GM19025 (cell line): ENCODE measurements around the gene BCL2L15.
"Not testable (repeated sequence)": the region's sequence is repeated elsewhere in the genome, so short reads cannot be mapped to it uniquely, and the experiment has no call there.

ENCODE experiments used
- ATAC-seq: cut with Tn5 transposase; IDR thresholded peaks from one replicate; pipeline ENCODE4 v1.9.1; 2021; ENCODE audit warnings: mild to moderate bottlenecking, low read depth, moderate library complexity; ENCODE audit not compliant: unreplicated experiment

The BCL2L15 gene

DNA sequence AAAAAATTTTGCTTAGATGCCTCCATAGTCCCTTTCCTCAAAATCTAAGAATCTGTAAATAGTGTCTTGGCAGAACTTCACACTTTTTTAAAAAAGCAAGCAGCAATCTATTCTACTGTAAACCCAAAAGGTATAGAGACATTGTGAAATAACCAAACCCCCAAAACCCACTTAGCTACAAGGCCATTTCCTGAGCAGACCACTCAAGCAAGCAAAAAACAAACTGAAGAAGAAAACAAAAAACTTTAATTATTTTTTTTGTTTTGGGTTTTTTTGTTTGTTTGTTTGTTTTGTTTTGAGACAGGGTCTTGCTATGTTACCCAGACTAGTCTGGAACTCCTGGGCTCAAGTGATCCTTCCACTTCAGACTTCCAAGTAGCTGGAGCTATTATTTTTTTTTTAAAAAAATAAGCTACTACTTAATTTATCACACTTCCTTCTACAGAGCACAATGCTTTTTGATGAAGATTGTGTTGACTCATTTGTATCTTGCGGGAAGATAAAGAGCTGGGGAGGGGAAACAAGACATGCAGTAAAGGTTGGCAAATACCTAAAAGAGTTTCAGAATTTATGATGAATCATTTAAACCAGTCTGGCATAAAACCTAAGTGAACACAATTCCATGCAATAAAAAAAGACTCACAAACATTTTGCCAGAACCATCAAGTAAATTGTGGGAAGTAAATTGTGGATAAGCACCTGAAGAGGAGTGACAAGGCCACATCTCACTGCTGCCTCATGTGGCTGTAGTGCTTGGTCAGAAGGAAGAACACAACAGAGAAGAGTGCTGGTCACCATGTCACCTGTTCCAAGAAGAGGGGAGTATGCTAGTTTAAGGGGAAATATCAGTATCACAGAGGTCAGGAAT, 13.1 kb downstream of the BCL2L15 start:
- ATAC-seq, result no peak

DNA sequence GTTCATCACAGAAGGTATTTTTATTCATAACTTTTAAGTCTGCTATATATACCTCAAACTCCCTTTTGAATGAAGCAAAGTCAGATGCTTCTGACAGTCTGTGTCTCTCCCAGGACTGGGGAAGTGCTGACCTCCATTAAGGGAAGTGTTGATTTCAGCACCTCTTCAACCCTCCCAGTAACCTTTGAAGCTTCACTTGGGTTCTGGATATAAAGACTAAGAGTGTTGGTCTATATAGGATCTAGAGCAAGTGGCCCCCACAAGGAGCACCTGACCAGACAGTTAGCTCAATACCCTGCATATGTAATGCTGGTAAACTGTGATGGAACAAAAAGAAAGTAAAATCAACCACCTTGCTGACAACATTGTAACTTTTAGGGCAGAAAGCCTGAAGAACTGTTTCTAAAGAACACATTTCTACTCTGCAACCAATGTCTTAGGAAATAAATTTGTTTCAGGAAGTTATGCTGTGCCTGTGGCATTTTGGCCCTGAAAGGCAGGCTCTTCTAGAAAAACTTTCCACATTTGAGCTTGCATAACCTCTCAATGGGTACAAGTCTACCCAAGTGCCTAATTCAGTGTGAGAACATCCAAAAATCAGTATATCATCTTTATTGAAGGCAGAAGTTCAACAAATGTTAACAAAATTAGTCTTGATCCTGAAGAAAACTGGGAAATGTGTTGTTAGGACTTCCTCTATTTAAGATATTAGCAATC, 15.0 kb downstream of the BCL2L15 start:
- ATAC-seq, result no peak

DNA sequence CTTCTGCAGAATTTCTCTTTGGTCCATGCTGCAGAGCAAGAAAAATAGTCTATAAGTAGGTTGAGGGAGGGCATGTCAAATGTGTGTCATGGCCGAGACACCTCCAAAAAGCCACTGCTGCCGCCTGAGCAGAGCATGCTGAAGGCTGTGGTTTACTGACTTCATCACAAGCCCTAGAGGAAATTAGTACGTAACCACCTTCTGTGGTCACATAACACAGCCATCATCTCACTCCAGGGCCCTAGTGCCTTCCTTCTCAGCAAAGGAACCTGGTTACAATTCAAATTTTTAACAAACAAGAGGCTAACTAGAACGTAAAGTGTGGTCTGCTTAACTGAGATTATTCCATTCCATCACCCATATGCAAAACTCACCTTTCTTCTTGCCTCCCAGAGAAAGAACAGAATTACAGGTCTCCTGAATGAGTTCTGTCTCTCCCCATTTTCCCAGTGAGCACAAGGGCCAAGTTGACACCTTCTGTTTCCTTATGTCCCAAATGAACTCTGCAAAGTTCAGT, 15.7 kb downstream of the BCL2L15 start, which contains the start of gene PTPN22:
TSS of gene PTPN22 (minus strand) at position 116 of the 517 bp plus-strand sequence.
- peak; percentile 89 for ATAC-seq

DNA sequence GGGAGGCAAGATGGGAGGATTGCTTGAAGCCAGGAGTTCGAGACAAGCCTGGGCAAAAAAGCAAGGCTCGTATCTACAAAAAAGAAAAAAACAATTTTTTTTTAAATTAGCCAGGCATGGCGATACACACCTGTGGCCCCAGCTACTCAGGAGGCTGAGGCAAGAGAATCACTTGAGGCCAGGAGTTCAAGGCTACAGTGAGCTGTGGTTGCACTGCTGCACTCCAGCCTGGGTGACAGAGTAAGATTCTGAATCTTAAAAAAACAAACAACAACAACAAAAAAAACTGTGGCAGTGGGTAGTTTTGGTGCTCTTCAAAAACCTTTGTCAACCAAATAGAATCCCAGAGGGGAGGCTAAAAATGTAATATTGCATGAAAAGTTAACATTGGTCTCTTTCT, 16.6 kb downstream of the BCL2L15 start:
- no peak for ATAC-seq

DNA sequence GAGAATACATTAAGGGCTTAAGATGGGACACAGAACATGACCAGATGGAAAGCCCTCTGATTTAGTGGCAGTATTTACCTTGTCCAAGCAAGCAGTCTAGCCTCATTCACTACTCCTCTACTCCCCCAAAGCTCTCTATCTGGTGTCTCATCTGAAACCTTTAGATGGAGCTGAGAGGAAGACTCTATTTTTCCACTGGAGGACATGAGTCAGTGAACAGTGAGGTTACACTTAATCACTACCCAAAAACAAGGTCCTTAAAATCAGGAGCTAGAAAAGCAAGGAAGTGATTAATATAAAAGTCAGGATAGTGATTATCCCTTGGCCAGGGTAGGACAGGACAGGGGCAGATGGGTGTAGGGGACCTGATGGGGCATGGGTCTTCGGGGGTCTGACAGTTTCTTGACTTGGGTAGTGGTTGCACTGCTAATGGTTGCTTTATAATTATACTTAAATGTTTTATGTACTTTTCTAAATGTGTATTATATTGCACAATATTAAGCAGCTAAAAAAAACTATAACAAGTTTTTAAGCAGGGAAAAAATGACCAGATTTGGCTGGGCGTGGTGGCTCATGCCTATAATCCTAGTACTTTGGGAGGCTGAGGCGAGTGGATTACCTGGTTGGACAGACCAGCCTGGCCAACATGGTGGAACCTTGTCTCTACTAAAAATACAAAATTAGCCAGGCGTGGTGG, 18.8 kb downstream of the BCL2L15 start:
- ATAC-seq, result no peak

DNA sequence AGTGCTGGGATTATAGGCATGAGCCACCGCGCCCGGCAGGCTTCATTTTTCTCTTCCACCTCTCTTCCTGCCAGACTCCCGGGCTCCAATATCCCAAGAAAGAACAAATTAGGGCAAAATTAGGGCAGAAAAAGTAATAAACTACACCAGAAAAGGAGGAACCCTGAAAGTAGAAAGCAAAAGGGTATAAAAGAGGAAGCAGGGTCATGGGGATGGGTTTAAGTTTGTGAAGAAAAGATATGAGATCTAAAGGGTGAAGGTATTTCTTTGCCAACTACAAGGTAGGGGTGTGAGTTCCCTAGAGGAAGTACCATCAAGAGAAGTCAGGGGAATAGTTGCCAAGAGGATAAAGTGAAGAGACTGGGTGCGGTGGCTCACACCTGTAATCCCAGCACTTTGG, 25.7 kb downstream of the BCL2L15 start:
- no peak for ATAC-seq

DNA sequence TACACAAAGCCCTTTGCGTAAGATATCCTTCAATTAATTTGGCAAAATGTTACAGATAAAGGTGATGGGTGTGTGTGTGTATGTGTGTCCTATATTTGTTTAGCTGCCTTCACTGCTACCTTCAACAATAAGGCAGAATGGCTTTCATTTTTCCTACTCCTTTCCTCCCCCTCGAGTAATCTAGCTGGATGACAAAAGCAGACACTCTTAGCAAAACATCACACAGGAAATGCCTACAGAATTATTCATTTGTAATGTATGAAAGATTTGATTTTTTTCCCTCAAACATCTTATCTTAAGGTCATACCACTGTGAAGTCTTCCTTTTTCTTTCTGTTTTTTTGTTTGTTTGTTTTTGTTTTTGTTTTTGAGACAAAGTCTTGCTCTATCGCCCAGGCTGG, 26.5 kb downstream of the BCL2L15 start:
- no peak for ATAC-seq

DNA sequence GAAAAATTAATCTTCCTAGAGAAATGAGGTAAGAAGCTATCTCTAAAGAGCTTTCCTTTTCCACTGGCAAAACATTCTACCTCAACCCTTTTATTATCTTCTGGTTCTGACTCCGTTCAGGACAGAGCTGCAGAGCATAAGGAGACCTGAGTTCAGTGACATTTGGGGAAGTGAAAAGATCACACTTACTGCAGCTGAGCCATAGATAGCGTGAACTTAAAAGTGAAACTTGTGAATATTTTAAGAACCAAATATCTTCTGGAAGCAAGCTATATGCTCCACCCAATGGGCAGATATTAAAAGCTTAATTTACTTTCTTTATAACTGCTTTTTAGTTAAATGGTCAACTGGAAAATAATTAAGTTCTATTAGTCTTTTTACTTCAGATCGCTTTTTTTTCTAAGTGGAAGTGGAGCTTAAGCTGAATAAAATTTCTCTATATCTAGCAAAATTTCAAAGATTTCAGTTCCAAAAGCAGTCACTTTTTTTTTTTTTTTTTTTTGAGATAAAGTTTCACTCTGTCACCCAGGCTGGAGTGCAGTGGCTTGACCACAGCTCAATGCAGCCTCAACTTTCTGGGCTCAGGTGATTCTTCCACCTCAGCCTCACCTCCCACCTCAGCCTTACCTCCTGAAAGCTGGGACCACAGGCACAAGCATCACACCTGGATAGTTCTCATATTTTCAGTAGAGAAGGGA, 27.8 kb downstream of the BCL2L15 start:
- ATAC-seq, result peak; percentile 85

DNA sequence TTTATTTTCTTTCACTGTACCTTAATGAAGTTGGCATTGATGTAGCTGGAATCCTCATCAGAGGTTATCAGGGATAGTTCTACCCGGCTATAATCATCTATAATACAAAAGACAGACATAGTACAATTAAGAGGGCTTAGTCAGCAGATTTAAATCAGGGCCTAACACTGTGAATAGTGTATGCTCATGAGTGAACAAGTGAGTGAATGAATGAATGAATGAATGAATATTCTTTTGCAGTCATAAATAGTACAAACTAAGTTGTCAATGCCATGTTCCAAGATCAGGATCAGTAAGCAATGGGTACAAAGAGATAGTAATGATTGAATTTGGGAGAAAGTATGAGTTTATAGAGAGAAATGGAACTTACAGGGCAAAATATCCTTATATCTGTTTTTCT, 28.4 kb downstream of the BCL2L15 start:
- no peak for ATAC-seq

DNA sequence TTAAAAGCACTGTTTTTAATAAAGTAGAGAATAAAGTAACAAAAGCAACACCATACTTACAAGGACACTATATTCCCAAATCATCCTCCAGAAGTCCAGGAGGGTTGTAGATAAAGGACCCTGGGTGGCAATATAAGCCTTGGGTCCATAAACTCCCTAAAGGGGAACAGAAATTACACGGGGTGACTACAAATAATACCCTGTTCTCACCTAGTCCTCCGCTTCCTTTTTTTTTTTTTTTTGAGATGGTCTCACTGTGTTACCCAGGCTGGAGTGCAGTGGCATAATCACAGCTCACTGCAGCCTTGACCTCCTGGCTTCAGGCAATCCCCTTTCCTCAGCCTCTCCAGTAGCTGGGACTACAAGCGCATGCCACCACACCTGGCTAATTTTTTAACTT, 29.0 kb downstream of the BCL2L15 start:
- ATAC-seq, result peak; percentile 30

DNA sequence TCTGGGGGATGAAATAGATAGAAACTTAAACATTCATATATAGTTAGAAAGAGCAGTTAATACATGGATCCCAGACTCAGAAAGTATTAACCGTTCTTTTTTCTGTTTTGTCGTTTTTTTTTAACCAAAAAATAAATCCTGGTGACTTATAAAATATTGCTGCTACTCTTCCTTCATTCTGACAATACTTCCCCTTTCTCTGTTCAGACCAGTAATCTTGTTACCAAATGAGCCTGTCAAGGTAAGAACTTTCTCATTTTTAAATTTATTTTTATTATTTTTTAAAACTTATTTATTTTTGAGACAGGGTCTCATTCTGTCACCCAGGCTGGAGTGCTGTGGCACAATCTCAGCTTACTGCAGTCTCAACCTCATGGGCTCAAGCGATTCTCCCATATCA, 29.6 kb downstream of the BCL2L15 start:
- ATAC-seq, result no peak

DNA sequence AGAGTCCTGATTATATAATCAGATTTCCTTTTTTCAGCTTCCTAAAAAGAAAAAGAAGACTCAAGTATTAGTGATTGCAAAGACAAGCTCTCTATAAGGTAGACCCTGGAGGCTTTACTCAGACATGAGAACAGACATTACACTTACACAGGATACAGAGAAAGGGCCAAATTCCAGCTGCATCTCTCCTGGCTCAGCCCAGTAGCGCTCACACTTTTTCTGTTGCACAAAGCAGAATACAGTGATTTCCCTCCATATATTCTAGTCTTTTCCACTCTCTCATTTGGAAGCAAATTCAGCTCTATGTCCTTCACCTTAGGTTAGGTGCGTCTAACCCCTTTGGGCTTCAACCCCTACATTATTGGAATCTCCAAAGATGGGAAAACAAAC, 31.0 kb downstream of the BCL2L15 start:
- no peak for ATAC-seq

DNA sequence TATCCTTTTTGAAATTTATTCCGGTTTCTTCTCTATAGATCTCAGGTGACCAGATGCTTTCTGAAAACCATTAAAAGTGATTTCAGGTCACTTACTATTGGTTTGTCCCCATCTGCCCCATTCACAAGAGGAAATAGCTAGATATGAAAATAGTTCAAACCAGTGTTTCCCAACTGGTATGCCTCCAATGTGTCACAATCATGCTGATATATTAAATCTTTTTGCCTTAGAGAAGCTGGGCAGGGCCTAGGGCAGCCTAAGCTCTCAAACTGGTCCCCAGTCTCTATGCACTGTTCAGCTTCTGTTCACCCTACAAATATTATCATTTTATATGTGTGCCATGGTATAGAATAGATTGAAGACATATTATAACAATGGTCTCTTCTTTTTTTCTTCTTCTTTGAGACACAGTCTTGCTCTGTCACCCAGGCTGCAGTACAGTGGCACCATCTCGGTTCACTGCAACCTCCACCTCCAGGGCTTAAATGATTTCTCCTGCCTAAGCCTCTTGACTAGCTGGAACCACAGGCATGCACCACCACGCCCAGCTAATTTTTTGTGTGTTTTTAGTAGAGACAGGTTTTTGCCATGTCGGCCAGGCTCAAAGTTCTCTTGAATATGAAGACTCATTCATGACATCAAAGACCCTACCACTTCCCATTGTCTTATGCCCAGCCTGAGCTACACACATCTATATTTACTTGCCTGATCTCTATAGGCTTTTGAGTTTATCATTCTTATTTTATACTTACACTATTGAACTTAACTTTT, 31.6 kb downstream of the BCL2L15 start:
- no peak for ATAC-seq

DNA sequence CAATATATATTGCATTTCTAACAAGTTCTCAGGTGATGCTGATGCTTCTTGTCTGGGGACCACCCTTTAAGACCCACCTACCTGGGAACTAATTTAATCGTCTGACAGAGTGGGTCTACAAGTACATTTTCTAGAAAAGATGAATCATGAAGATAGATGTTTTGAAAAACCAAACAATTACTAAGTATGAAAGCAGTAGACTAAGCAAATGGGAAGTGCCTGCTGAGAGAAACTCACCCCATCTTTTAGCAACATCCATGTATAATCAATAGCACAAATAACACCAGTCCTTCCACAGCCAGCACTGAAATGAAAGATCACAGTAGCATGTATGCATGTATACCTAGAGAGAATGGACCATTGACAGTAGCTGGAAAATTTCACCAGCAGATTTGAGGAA, 33.1 kb downstream of the BCL2L15 start:
- ATAC-seq, result no peak

DNA sequence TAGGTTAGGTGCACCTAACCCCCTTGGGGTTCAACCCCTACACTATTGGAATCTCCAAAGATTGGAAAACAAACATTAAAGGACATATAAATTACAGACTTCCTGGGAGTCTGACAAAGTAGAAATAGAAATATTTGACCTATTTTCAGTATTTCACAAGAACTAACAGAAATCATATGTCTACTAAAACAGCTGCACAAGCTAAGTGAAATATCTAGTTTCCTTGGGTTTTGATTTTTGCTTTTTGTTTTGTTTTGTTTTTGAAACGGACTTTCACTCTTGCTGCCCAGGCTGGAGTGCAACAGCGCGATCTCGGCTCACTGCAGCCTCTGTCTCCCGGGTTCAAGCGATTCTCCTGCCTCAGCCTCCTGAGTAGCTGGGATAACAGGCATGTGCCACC, 34.7 kb downstream of the BCL2L15 start:
- ATAC-seq, result not testable (repeated sequence)

DNA sequence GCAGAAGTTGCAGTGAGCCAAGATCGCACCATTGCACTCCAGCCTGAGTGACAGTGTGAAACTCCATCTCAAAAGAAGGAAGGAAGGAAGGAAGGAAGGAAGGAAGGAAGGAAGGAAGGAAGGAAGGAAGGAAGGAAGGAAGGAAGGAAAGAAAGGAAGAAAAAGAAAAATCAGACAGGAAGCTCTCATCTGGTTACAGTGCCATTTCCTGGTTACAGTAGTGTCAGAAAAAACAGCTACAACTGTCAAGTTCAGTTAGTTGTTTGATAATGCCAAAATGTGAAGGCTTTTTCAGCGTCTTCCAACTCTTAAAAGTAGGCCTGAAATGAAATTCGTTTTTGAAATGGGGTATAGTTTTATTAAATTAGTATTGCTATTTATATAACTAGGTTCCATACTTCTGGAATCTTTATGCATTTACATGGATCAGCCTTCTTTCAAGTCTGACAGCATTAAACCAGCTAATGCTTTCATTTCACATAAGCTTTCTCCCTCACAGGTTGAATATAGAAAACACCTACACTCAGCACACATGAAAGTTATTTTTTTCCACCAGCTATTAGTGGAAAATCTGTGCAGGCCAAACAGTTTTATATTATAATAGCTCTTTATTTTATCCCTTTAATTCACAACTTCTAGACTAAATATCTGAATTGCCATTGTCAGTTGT, 37.1 kb downstream of the BCL2L15 start:
- ATAC-seq, result no peak

DNA sequence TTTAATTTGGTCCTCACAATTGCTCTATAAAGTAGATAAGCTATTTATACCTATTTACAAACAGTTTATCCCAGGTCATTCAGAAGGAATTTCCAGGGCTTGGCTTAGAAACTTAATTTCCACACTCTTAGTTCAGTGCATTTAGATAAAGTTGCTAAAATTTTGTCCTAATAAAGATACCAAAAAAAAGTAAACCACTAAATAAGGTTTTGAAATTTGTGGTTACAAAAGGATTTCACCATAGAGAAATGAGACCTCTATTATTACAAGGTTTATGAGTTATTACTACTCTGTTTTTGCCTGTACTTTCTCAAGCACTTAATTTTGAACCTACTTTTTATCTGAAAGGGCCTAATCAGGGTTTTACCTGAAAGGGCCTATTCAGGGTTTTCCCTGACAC, 38.3 kb downstream of the BCL2L15 start:
- no peak for ATAC-seq

DNA sequence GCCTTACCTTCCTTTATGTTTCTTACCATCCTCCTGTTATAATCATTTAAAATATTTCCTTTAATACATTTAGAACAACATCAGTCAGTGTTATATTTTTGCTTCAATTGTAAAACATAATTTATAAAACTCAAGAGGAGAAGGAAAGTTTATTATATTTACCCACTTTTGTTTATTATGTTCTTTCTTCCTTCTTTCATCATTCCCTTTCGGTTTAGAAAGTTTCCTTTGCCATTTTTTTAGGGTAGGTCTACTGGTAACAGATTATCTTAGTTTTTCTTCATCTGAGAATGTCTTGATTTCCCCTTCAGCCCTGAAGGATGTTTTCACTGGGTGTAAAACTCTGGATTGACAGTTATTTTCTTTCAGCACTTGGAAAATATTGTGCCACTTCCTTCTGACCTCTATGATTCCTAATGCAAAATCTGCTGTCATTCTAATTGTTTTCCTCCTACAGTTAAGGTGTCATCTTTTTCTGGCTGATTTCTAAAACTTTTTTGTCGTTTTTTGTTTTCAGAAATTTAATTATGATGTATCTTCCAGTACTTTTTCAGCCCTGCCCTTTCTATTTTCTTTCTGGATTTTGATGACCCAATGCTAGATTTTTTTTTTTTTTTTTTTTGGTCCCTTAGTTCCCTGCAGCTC, 40.9 kb downstream of the BCL2L15 start:
- ATAC-seq, result no peak

DNA sequence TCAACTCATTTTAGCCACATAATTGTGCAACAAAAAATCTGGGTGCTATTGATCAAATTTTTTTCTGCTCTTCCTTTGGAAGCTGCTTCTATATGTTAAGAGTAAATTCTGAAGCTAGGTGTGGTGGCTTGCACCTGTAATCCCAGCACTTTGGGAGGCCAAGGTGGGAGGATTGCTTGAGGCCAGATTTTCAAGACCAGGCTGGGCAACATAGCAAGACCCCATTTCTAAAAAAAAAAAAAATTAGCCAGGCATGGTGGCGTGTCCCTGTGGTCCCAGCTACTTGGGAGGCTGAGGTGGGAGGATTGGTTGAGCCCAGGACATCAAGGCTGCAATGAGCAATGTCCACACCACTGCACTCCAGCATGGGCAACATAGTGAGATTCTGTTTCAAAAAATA, 50.8 kb downstream of the BCL2L15 start:
- no peak for ATAC-seq
